22Rv1 (cell line): Measurements from ENCODE around the gene FAM184A.

ENCODE experiments used
- ZFX ChIP-seq: fragments of 450-650 bp; IDR thresholded peaks from 2 replicates; pipeline ENCODE4 v1.6.1; 2017; ENCODE audit warnings: antibody characterized with exemption, borderline replicate concordance
- TF ChIP-seq, protein P1 (sequence below): fragments of 450-650 bp; IDR thresholded peaks from 2 replicates; pipeline ENCODE4 v1.5.1; 2017; ENCODE audit warnings: mild to moderate bottlenecking

DNA sequence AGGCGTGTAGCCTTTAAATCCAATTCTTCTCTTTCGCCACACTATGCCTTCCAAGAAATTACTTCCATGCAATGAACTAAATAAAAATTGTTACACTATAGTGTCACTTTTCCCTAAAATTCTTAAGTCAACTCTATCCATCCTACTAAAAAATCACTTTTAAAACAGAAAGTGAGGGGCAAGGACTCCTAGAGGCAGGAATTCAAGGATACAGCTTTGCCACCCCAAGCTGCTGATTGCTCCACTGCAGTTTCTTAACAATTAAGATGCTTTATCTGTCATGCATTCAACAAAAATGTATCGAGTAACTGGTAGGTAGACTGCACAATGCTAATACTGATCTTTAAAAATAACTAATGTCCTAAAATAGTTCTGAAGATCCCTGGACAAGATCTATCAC is 147.8 kb downstream of the FAM184A start:
- TF ChIP-seq, protein P1, sequence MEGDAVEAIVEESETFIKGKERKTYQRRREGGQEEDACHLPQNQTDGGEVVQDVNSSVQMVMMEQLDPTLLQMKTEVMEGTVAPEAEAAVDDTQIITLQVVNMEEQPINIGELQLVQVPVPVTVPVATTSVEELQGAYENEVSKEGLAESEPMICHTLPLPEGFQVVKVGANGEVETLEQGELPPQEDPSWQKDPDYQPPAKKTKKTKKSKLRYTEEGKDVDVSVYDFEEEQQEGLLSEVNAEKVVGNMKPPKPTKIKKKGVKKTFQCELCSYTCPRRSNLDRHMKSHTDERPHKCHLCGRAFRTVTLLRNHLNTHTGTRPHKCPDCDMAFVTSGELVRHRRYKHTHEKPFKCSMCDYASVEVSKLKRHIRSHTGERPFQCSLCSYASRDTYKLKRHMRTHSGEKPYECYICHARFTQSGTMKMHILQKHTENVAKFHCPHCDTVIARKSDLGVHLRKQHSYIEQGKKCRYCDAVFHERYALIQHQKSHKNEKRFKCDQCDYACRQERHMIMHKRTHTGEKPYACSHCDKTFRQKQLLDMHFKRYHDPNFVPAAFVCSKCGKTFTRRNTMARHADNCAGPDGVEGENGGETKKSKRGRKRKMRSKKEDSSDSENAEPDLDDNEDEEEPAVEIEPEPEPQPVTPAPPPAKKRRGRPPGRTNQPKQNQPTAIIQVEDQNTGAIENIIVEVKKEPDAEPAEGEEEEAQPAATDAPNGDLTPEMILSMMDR = no peak
- TF ChIP-seq ZFX = no peak
